Parathyroid adenoma (tissue), 2 donors: ENCODE results near the gene LHPP.

ENCODE experiments used
- H2AFZ ChIP-seq: fragments of 300-600 bp; sonication (generic); one replicate; pipeline ENCODE4 v1.7.0; 2017; ENCODE audit warnings: antibody characterized with exemption, mild to moderate bottlenecking
- H3K27ac ChIP-seq: fragments of 300-600 bp; sonication (generic); one replicate; pipeline ENCODE4 v1.7.0; 2017
- H3K27me3 ChIP-seq: fragments of 300-600 bp; sonication (generic); one replicate; pipeline ENCODE4 v1.7.0; 2017; ENCODE audit warnings: low read length; ENCODE audit not compliant: control insufficient read depth, insufficient read depth
- H3K36me3 ChIP-seq: fragments of 300-600 bp; sonication (generic); one replicate; pipeline ENCODE4 v1.7.0; 2017; ENCODE audit warnings: low read length; ENCODE audit not compliant: control insufficient read depth, insufficient read depth
- H3K4me1 ChIP-seq: fragments of 300-600 bp; sonication (generic); one replicate; pipeline ENCODE4 v1.7.0; 2017; ENCODE audit warnings: control low read depth
- H3K4me2 ChIP-seq: fragments of 300-600 bp; sonication (generic); one replicate; pipeline ENCODE4 v1.7.0; 2017; ENCODE audit warnings: low read length
- H3K4me3 ChIP-seq: fragments of 300-600 bp; sonication (generic); one replicate; pipeline ENCODE4 v1.7.0; 2017; ENCODE audit warnings: low read depth, low read length
- H3K79me2 ChIP-seq: fragments of 300-600 bp; sonication (generic); one replicate; pipeline ENCODE4 v1.7.0; 2017; ENCODE audit warnings: control low read depth
- H3K9ac ChIP-seq: fragments of 300-600 bp; sonication (generic); one replicate; pipeline ENCODE4 v1.7.0; 2017; ENCODE audit warnings: mild to moderate bottlenecking
- H3K9me3 ChIP-seq: fragments of 300-600 bp; sonication (generic); one replicate; pipeline ENCODE4 v1.7.0; 2017; ENCODE audit warnings: low read length; ENCODE audit not compliant: control insufficient read depth
- CTCF ChIP-seq: fragments of 300-600 bp; sonication (generic); IDR thresholded peaks from one replicate; pipeline ENCODE4 v1.7.0; 2017; ENCODE audit warnings: antibody characterized with exemption, mild to moderate bottlenecking
- donor health status: primary hyperparathyroidism.

The LHPP gene

GRCh38 chr10:124616040-124616835 is 154.6 kb downstream of the LHPP start:
- Histone ChIP-seq H3K79me2 (no peaks in the 10 kb centered on the region), H3K27ac (no peak overlapping the region), H3K4me2 (no peak overlapping the region), H3K36me3 (no peaks in the 10 kb centered on the region), H3K27me3 (no peaks in the 10 kb centered on the region), H3K9me3 (no peaks in the 10 kb centered on the region), H3K4me3 (no peak overlapping the region), H2AFZ (no peak overlapping the region), H3K9ac (no peak overlapping the region), H3K4me1 (peaks cover 21% of the 10 kb centered on the region)
- no peak for TF ChIP-seq CTCF

GRCh38 chr10:124616836-124617130 is 155.2 kb downstream of the LHPP start:
- Histone ChIP-seq H3K4me1 (peaks cover 24% of the 10 kb centered on the region), H3K36me3 (no peaks in the 10 kb centered on the region), H3K79me2 (no peaks in the 10 kb centered on the region), H3K27me3 (no peaks in the 10 kb centered on the region), H3K27ac (no peak overlapping the region), H3K4me2 (no peak overlapping the region), H3K9ac (no peak overlapping the region), H3K4me3 (no peak overlapping the region), H3K9me3 (no peaks in the 10 kb centered on the region), H2AFZ (no peak overlapping the region)
- TF ChIP-seq CTCF = no peak

GRCh38 chr10:124618470-124619073 is 156.9 kb downstream of the LHPP start:
- Histone ChIP-seq H3K9me3 (no peaks in the 10 kb centered on the region), H3K4me2 (no peak overlapping the region), H3K27ac (no peak overlapping the region), H2AFZ (no peak overlapping the region), H3K4me3 (no peak overlapping the region), H3K79me2 (peaks cover 3% of the 10 kb centered on the region), H3K4me1 (peaks cover 13% of the 10 kb centered on the region), H3K36me3 (no peaks in the 10 kb centered on the region), H3K9ac (no peak overlapping the region), H3K27me3 (no peaks in the 10 kb centered on the region)
- no peak for TF ChIP-seq CTCF

GRCh38 chr10:124619195-124619594 is 157.6 kb downstream of the LHPP start:
- H2AFZ ChIP-seq = no peak overlapping the region
- H3K27me3 ChIP-seq = no peaks in the 10 kb centered on the region
- no peaks in the 10 kb centered on the region for H3K36me3 ChIP-seq
- peaks cover 7% of the 10 kb centered on the region for H3K79me2 ChIP-seq
- no peak overlapping the region for H3K27ac ChIP-seq
- H3K9me3 ChIP-seq = no peaks in the 10 kb centered on the region
- peaks cover 7% of the 10 kb centered on the region for H3K4me1 ChIP-seq
- H3K4me2 ChIP-seq = no peak overlapping the region
- no peak overlapping the region for H3K9ac ChIP-seq
- no peak for TF ChIP-seq CTCF
- no peak overlapping the region for H3K4me3 ChIP-seq
